H1 (cell line): ENCODE results near the gene KIFC1. TPM values are rescaled to one million over a fixed set of nuclear protein-coding genes. Genes with fewer than 3 reads are reported as not detected.

Experiments
- BACH1 ChIP-seq: IDR thresholded peaks from 2 replicates; pipeline ENCODE4 v1.6.1; 2012; ENCODE audit warnings: low read length, improper control_type of control experiment
- BCL11A ChIP-seq, 2 experiments: IDR thresholded peaks; one replicate each; pipeline ENCODE4 v1.6.1; 2011; ENCODE audit warnings: low read depth in 2 of 2, low read length in 2 of 2, mild to moderate bottlenecking in 2 of 2
- EP300 ChIP-seq, 2 experiments: IDR thresholded peaks; 1 replicate in 1 of 2; 2 replicates in 1 of 2; pipeline ENCODE4 v1.6.1; 2011 to 2012; ENCODE audit warnings: low read depth in 2 of 2, low read length in 2 of 2, mild to moderate bottlenecking in 2 of 2, borderline replicate concordance in 1 of 2, inconsistent platforms in 1 of 2, moderate library complexity in 1 of 2
- KDM1A ChIP-seq: fragments of 200-600, 300-600 bp; sonication (generic); IDR thresholded peaks from 2 replicates; pipeline ENCODE4 v1.7.1; 2016; ENCODE audit warnings: mild to moderate bottlenecking, low read length, borderline replicate concordance
- KDM5A ChIP-seq: fragments of 200-600 bp; IDR thresholded peaks from 2 replicates; pipeline ENCODE4 v1.7.1; 2012; ENCODE audit warnings: mild to moderate bottlenecking, low read length, inconsistent platforms, mixed read lengths
- MAFK ChIP-seq: IDR thresholded peaks from 2 replicates; pipeline ENCODE4 v1.6.1; 2012; ENCODE audit warnings: low read depth, mild to moderate bottlenecking, improper control_type of control experiment, low read length
- POLR2AphosphoS5 ChIP-seq: IDR thresholded peaks from 2 replicates; pipeline ENCODE4 v1.6.1; 2011; ENCODE audit warnings: low read depth, low read length
- RAD21 ChIP-seq, 2 experiments: IDR thresholded peaks in 1 of 2; conservative IDR thresholded peaks in 1 of 2; 2 replicates each; pipeline ENCODE4 v1.6.1; 2011; ENCODE audit warnings: low read depth in 2 of 2, low read length in 2 of 2, improper control_type of control experiment in 1 of 2, inconsistent platforms in 1 of 2, mild to moderate bottlenecking in 1 of 2, moderate library complexity in 1 of 2
- RFX5 ChIP-seq: IDR thresholded peaks from 2 replicates; pipeline ENCODE4 v1.6.1; 2011; ENCODE audit warnings: low read depth, low read length, improper control_type of control experiment, borderline replicate concordance
- RNF2 ChIP-seq: fragments of 200-900, 300-1000 bp; sonication (generic); IDR thresholded peaks from 2 replicates; pipeline ENCODE4 v1.7.1; 2016; ENCODE audit warnings: borderline replicate concordance, low read depth, mild to moderate bottlenecking, antibody characterized with exemption, low read length; ENCODE audit not compliant: poor library complexity, severe bottlenecking; ENCODE audit errors: missing control alignments
- RXRA ChIP-seq: IDR thresholded peaks from 2 replicates; pipeline ENCODE4 v1.6.1; 2011; ENCODE audit warnings: low read depth, mild to moderate bottlenecking, low read length, moderate library complexity; ENCODE audit not compliant: insufficient read depth
- SAP30 ChIP-seq: fragments of 300-600 bp; sonication (generic); IDR thresholded peaks from 2 replicates; pipeline ENCODE4 v1.7.1; 2012; ENCODE audit warnings: low read length, moderate library complexity, mild to moderate bottlenecking, inconsistent platforms; ENCODE audit not compliant: insufficient read depth, insufficient replicate concordance
- SIN3A ChIP-seq, 2 experiments: IDR thresholded peaks in 1 of 2; conservative IDR thresholded peaks in 1 of 2; 2 replicates each; pipeline ENCODE4 v1.6.1; 2011 to 2012; ENCODE audit warnings: low read length in 2 of 2, improper control_type of control experiment in 1 of 2, low read depth in 1 of 2, mild to moderate bottlenecking in 1 of 2
- SP1 ChIP-seq: IDR thresholded peaks from 2 replicates; pipeline ENCODE4 v1.6.1; 2011; ENCODE audit warnings: low read depth, low read length
- TAF7 ChIP-seq: optimal IDR thresholded peaks from 2 replicates; pipeline ENCODE3; 2011; ENCODE audit warnings: low read depth, mild to moderate bottlenecking, inconsistent platforms, low read length, moderate library complexity, borderline replicate concordance
- TBP ChIP-seq: IDR thresholded peaks from 2 replicates; pipeline ENCODE4 v1.6.1; 2011; ENCODE audit warnings: low read depth, low read length, improper control_type of control experiment
- TCF12 ChIP-seq: IDR thresholded peaks from 2 replicates; pipeline ENCODE4 v1.6.1; 2011; ENCODE audit warnings: low read depth, mild to moderate bottlenecking, low read length
- TEAD4 ChIP-seq: IDR thresholded peaks from 2 replicates; pipeline ENCODE4 v1.6.1; 2012; ENCODE audit warnings: low read depth, low read length, inconsistent platforms, mixed read lengths
- polyA plus RNA-seq, 7 experiments: library from polyadenylated mRNA; depleted of rRNA in 3 of 7; stranded (reverse) in 5 of 7; unstranded in 2 of 7; fragments of >200 nt in 5 of 7; fragments of 200-250 nt in 2 of 7; gene quantifications; 1 replicate in 5 of 7; 2 replicates in 1 of 7; 4 replicates in 1 of 7; pipeline versions ENCODE4 v1.2.1 to v1.2.3, GENCODE V29; 2011 to 2013; ENCODE audit warnings: missing spikeins in 2 of 7, mixed read lengths in 2 of 7
- total RNA-seq: library from RNA; stranded (reverse); fragmentation: NEBNext Ultra II Directional; extraction: Animal tissue kit (Norgen Biotek cat#: 25700); gene quantifications from 2 replicates; pipeline ENCODE4 v1.2.1, GENCODE V29; 2021
- TF ChIP-seq, protein P1 (sequence below), 3 experiments: IDR thresholded peaks; 1 replicate in 2 of 3; 2 replicates in 1 of 3; pipeline versions ENCODE4 v1.5.1 to v1.6.1; 2011; ENCODE audit warnings: low read length in 3 of 3, mild to moderate bottlenecking in 3 of 3, inconsistent platforms in 2 of 3, low read depth in 1 of 3, moderate library complexity in 1 of 3; ENCODE audit not compliant: insufficient read depth in 1 of 3; ENCODE audit errors: control extremely low read depth in 1 of 3

The KIFC1 gene
- total and polyA plus RNA-seq, 2 of the 8 experiments (the other 6 are each of a cell fraction or from before 2014, with no cell fraction given): 46.6 to 64.3 TPM

DNA sequence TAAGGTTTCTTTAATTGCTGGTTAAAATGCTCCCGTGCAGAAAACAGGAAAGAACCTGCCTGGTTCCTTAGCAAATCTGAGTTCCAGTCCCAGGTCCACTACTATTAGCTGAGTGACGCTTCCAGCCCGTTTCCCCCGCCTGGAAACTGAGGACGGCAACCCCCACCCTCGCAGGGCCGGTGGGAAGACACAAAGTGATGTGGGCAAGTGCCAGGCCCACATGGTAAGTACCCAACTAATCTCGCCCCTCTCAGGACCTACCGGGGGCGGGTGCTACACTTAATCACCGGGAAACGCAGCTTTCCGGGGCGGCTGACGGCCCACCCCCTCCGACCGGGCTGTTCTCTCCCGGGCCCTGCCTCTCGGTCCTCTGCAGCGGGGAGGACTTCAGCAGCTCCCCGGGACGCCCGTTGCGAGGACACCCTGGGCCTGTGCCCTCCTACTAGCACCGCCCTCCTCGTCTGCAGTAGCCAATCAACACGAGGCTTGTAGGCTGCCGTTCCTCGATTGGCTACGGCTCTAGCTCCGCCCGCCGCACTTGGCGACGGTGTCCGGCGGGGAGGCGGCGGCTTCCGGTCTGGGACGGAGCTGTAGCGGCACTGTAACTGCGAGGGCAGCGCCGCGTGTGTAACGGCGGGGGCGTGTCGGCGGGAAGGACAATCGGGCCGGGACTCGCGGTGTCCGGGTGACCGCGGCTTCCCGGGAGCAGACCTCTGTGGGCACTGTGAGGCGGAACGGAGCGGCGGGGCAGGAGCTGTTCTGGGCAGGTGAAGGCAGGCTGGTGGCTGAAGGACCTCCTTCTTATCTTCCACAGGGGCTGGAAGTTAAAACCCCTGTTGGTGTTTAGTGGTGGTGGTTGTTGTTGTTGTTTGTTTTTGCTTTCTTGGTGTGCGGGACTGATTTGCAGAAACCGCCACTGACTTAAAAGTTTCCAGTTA lies 62.7 kb downstream of the KIFC1 start, which contains the start of gene ZBTB9 (continued):
- TF ChIP-seq, protein P1, sequence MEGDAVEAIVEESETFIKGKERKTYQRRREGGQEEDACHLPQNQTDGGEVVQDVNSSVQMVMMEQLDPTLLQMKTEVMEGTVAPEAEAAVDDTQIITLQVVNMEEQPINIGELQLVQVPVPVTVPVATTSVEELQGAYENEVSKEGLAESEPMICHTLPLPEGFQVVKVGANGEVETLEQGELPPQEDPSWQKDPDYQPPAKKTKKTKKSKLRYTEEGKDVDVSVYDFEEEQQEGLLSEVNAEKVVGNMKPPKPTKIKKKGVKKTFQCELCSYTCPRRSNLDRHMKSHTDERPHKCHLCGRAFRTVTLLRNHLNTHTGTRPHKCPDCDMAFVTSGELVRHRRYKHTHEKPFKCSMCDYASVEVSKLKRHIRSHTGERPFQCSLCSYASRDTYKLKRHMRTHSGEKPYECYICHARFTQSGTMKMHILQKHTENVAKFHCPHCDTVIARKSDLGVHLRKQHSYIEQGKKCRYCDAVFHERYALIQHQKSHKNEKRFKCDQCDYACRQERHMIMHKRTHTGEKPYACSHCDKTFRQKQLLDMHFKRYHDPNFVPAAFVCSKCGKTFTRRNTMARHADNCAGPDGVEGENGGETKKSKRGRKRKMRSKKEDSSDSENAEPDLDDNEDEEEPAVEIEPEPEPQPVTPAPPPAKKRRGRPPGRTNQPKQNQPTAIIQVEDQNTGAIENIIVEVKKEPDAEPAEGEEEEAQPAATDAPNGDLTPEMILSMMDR (IDR thresholded peaks at IDR 0.05; ENCODE audit: control extremely low read depth in 1 of 3, insufficient read depth in 1 of 3, low read depth in 1 of 3, low read length in 3 of 3): no peak
- TF ChIP-seq KDM1A (0 out of 2 replicates have a peak, but pooled peaks have one; percentile 49), SAP30 (peak; percentile 55), KDM5A (no peak; the same call in 1 of the 2 replicates), RNF2 (no peak), TEAD4 (no peak), BACH1 (no peak), RAD21 (IDR thresholded peaks at IDR 0.05 in 1 of 2, conservative IDR thresholded peaks at IDR 0.05 in 1 of 2; ENCODE audit: low read depth in 2 of 2, low read length in 2 of 2) (peak in 1 of 2 experiments; percentile 0; a peak in 1 of 4 replicates), TAF7 (peak; percentile 38), TBP (peak; percentile 68; the same call in 1 of the 2 replicates), RXRA (no peak), SIN3A (conservative IDR thresholded peaks at IDR 0.05 in 1 of 2, IDR thresholded peaks at IDR 0.05 in 1 of 2; ENCODE audit: low read depth in 1 of 2, low read length in 2 of 2) (peak in 1 of 2 experiments; percentile 89; a peak in 1 of 4 replicates), MAFK (no peak), BCL11A (IDR thresholded peaks at IDR 0.05; ENCODE audit: low read depth in 2 of 2, low read length in 2 of 2) (no peak), RFX5 (no peak), TCF12 (no peak), SP1 (peak; percentile 81), POLR2AphosphoS5 (peak; percentile 96), EP300 (IDR thresholded peaks at IDR 0.05; ENCODE audit: borderline replicate concordance in 1 of 2, low read depth in 2 of 2, low read length in 2 of 2) (no peak)
